Lower leg skin (tissue), 3 donors: Measurements from ENCODE around the gene GPC6.

Experiments used
- POLR2A ChIP-seq, 2 donors: fragments of 450-650 bp; IDR thresholded peaks; one replicate each; pipeline ENCODE4 v1.6.1; 2016 to 2017; ENCODE audit warnings: antibody characterized with exemption in 2 of 2, mild to moderate bottlenecking in 1 of 2, moderate library complexity in 1 of 2
- TF ChIP-seq, protein P1 (sequence below), 3 donors: fragments of 450-650 bp; IDR thresholded peaks; one replicate each; pipeline ENCODE4 v1.5.1; 2016; ENCODE audit warnings: antibody characterized with exemption in 3 of 3, mild to moderate bottlenecking in 3 of 3, moderate library complexity in 2 of 3

DNA sequence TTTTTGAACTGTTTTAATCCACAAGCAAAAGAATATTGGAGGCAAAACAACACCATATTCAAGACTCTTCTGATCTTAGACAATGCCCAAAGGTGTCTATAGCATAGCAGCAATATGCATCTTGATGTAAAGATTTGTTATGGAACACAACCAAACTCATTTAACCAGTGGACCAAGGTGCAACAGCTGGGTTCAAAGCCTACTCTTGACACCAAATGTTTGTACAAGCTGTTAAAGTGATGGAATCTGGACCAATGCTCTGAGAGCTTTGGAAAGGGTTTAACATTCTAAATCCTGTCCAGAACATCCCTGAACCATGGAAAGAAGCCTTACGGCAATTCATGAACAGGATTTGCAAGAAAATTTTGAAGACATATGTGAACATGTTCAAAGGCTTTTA is 520.0 kb downstream of the GPC6 start:
- TF ChIP-seq, protein P1, sequence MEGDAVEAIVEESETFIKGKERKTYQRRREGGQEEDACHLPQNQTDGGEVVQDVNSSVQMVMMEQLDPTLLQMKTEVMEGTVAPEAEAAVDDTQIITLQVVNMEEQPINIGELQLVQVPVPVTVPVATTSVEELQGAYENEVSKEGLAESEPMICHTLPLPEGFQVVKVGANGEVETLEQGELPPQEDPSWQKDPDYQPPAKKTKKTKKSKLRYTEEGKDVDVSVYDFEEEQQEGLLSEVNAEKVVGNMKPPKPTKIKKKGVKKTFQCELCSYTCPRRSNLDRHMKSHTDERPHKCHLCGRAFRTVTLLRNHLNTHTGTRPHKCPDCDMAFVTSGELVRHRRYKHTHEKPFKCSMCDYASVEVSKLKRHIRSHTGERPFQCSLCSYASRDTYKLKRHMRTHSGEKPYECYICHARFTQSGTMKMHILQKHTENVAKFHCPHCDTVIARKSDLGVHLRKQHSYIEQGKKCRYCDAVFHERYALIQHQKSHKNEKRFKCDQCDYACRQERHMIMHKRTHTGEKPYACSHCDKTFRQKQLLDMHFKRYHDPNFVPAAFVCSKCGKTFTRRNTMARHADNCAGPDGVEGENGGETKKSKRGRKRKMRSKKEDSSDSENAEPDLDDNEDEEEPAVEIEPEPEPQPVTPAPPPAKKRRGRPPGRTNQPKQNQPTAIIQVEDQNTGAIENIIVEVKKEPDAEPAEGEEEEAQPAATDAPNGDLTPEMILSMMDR (IDR thresholded peaks at IDR 0.05): no peak
- no peak for TF ChIP-seq POLR2A (IDR thresholded peaks at IDR 0.05)
